H9 (cell line): ENCODE data around the gene LIPC. TPM values are rescaled to one million over a fixed set of nuclear protein-coding genes. Genes with fewer than 3 reads are reported as not detected.

Experiments used
- DNase-seq: peaks from one replicate; pipeline ENCODE4 v3.0.0-alpha.2; 2017
- H2AFZ ChIP-seq: one replicate; pipeline ENCODE4 v1.6.1; 2013; ENCODE audit warnings: mild to moderate bottlenecking, low read length, control low read depth, moderate library complexity
- H2AK5ac ChIP-seq: 2 replicates; pipeline ENCODE4 v1.6.1; 2013; ENCODE audit warnings: low read length, control low read depth, mixed read lengths; ENCODE audit not compliant: insufficient read length
- H2BK120ac ChIP-seq: one replicate; pipeline ENCODE4 v1.6.1; 2013; ENCODE audit warnings: low read depth, mild to moderate bottlenecking, low read length, control low read depth, inconsistent platforms; ENCODE audit not compliant: poor library complexity, severe bottlenecking
- H2BK12ac ChIP-seq: 2 replicates; pipeline ENCODE4 v1.6.1; 2013; ENCODE audit warnings: low read length, control low read depth, mixed read lengths, low read depth; ENCODE audit not compliant: insufficient read length
- H2BK15ac ChIP-seq: 2 replicates; pipeline ENCODE4 v1.6.1; 2013; ENCODE audit warnings: low read depth, low read length, control low read depth
- H2BK20ac ChIP-seq: one replicate; pipeline ENCODE4 v1.6.1; 2013; ENCODE audit warnings: low read depth, mild to moderate bottlenecking, low read length, control low read depth, inconsistent platforms; ENCODE audit not compliant: poor library complexity, severe bottlenecking
- H2BK5ac ChIP-seq: 2 replicates; pipeline ENCODE4 v1.6.1; 2013; ENCODE audit warnings: low read length, control low read depth, mixed read lengths; ENCODE audit not compliant: insufficient read length
- H3K14ac ChIP-seq: 2 replicates; pipeline ENCODE4 v1.6.1; 2013; ENCODE audit warnings: low read length, control low read depth; ENCODE audit not compliant: insufficient read depth
- H3K18ac ChIP-seq: 2 replicates; pipeline ENCODE4 v1.6.1; 2013; ENCODE audit warnings: low read depth, mild to moderate bottlenecking, mixed read lengths, low read length, control low read depth; ENCODE audit not compliant: insufficient read length
- H3K23ac ChIP-seq: 2 replicates; pipeline ENCODE4 v1.6.1; 2013; ENCODE audit warnings: low read length, control low read depth, mixed read lengths, low read depth; ENCODE audit not compliant: insufficient read length
- H3K23me2 ChIP-seq: 2 replicates; pipeline ENCODE4 v1.6.1; 2013; ENCODE audit warnings: low read depth, mild to moderate bottlenecking, mixed read lengths, low read length, control low read depth; ENCODE audit not compliant: insufficient read length, poor library complexity, severe bottlenecking
- H3K27ac ChIP-seq: 2 replicates; pipeline ENCODE4 v1.5.1; 2013; ENCODE audit warnings: low read length, control low read depth, mixed read lengths, low read depth; ENCODE audit not compliant: insufficient read length
- H3K27me3 ChIP-seq: 2 replicates; pipeline ENCODE4 v1.6.1; 2013; ENCODE audit warnings: low read length, control low read depth, inconsistent platforms; ENCODE audit not compliant: insufficient read depth
- H3K4ac ChIP-seq: 2 replicates; pipeline ENCODE4 v1.6.1; 2013; ENCODE audit warnings: low read depth, mild to moderate bottlenecking, control low read depth, inconsistent platforms, low read length, moderate library complexity
- H3K4me1 ChIP-seq: 2 replicates; pipeline ENCODE4 v1.6.1; 2013; ENCODE audit warnings: low read length, control low read depth, inconsistent platforms; ENCODE audit not compliant: insufficient read depth
- H3K4me2 ChIP-seq: 2 replicates; pipeline ENCODE4 v1.6.1; 2013; ENCODE audit warnings: low read length, control low read depth, mixed read lengths; ENCODE audit not compliant: insufficient read length, insufficient read depth
- H3K56ac ChIP-seq: 2 replicates; pipeline ENCODE4 v1.6.1; 2013; ENCODE audit warnings: low read depth, mild to moderate bottlenecking, mixed read lengths, low read length, control low read depth; ENCODE audit not compliant: insufficient read length
- H3K79me1 ChIP-seq: 2 replicates; pipeline ENCODE4 v1.6.1; 2013; ENCODE audit warnings: low read depth, mild to moderate bottlenecking, moderate library complexity, low read length, control low read depth, inconsistent platforms; ENCODE audit not compliant: insufficient read depth, poor library complexity, severe bottlenecking
- H3K79me2 ChIP-seq: 2 replicates; pipeline ENCODE4 v1.6.1; 2013; ENCODE audit warnings: low read length, control low read depth, inconsistent platforms; ENCODE audit not compliant: insufficient read depth
- H3K9ac ChIP-seq: 2 replicates; pipeline ENCODE4 v1.6.1; 2013; ENCODE audit warnings: low read length, control low read depth, mixed read lengths; ENCODE audit not compliant: insufficient read length; ENCODE audit errors: extremely low read depth
- H3K9me3 ChIP-seq: one replicate; pipeline ENCODE4 v1.6.1; 2013; ENCODE audit warnings: low read depth, low read length, inconsistent platforms; ENCODE audit not compliant: control insufficient read depth
- H3T11ph ChIP-seq: one replicate; pipeline ENCODE4 v1.6.1; 2013; ENCODE audit warnings: mild to moderate bottlenecking, low read length, control low read depth, inconsistent platforms
- H4K20me1 ChIP-seq: one replicate; pipeline ENCODE4 v1.6.1; 2013; ENCODE audit not compliant: control insufficient read depth, insufficient read length, insufficient read depth
- H4K5ac ChIP-seq: 2 replicates; pipeline ENCODE4 v1.6.1; 2013; ENCODE audit warnings: low read depth, mild to moderate bottlenecking, mixed read lengths, low read length, control low read depth; ENCODE audit not compliant: insufficient read length
- H4K8ac ChIP-seq: replicated peaks from 2 replicates; pipeline ENCODE4 v1.6.1; 2013; ENCODE audit warnings: low read length, control low read depth, mixed read lengths, low read depth; ENCODE audit not compliant: insufficient read length
- H4K91ac ChIP-seq: 2 replicates; pipeline ENCODE4 v1.6.1; 2013; ENCODE audit warnings: low read depth, mild to moderate bottlenecking, moderate library complexity, mixed read lengths, low read length, control low read depth; ENCODE audit not compliant: insufficient read length
- H3K27ac Mint-ChIP-seq, 3 experiments: 2 replicates in 2 of 3; 3 replicates in 1 of 3; pipeline ENCODE4 v1.8.0; 2020 to 2021; ENCODE audit warnings: mixed read lengths in 3 of 3, mild to moderate bottlenecking in 1 of 3, moderate library complexity in 1 of 3
- H3K27me3 Mint-ChIP-seq: 2 replicates; pipeline ENCODE4 v1.8.0; 2021; ENCODE audit warnings: low read depth, mild to moderate bottlenecking, moderate library complexity, mixed read lengths
- H3K36me3 Mint-ChIP-seq, 3 experiments: 2 replicates in 2 of 3; 3 replicates in 1 of 3; pipeline ENCODE4 v1.8.0; 2020 to 2021; ENCODE audit warnings: low read depth in 3 of 3, mixed read lengths in 3 of 3; ENCODE audit not compliant: insufficient read depth in 1 of 3
- H3K4me1 Mint-ChIP-seq, 2 experiments: 2 replicates each; pipeline ENCODE4 v1.8.0; 2020; ENCODE audit warnings: mixed read lengths in 2 of 2
- H3K4me3 Mint-ChIP-seq, 2 experiments: 2 replicates in 1 of 2; 3 replicates in 1 of 2; pipeline ENCODE4 v1.8.0; 2020 to 2021; ENCODE audit warnings: mild to moderate bottlenecking in 2 of 2, mixed read lengths in 2 of 2, moderate library complexity in 1 of 2
- H3K9me3 Mint-ChIP-seq, 2 experiments: 2 replicates in 1 of 2; 3 replicates in 1 of 2; pipeline ENCODE4 v1.8.0; 2020; ENCODE audit warnings: mild to moderate bottlenecking in 2 of 2, mixed read lengths in 2 of 2, moderate library complexity in 1 of 2
- CTCF ChIP-seq: fragments of 200-600 bp; sonication (generic); conservative IDR thresholded peaks from 3 replicates; pipeline ENCODE4 v1.8.0; 2021; ENCODE audit warnings: antibody characterized with exemption, mild to moderate bottlenecking
- WGBS: extraction: QIAGEN DNeasy Blood & Tissue Kit; methylation state at CpG from one replicate; pipeline ENCODE4 v1.1.7; 2013; ENCODE audit warnings: missing lambda C conversion rate, low lambda C conversion rate, mixed read lengths; ENCODE audit not compliant: insufficient read length; ENCODE audit errors: extremely low coverage; 5-methylcytosine and 5-hydroxymethylcytosine counted together
- total RNA-seq: library from RNA; stranded (reverse); gene quantifications from 2 replicates; pipeline ENCODE4 v1.2.1, GENCODE V29; 2021

LIPC gene
- total RNA-seq, 1 experiment from 2014 or later, result not detected

DNA sequence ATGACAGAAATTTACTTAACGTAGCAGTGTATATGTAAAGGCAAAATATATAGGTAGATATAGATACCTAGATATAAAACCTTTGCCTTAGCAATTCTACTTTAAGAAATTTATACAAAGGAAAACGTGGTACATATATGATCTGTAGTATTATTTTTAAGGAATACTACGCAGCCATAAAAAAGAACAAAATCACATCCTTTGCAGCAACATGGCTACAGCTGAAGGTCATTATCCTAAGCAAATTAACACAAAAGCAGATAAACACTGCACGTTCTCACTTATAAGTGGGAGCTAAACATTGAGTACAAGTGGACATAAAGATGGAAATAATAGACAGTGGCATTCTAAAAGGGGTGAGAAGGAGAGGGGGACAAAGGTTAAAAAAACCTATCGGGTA lies 14.8 kb upstream of the LIPC start:
- H2BK15ac ChIP-seq, result no peak overlapping the region
- H3K14ac ChIP-seq, result no peak overlapping the region
- no peaks in the 10 kb centered on the region for H3K9me3 ChIP-seq
- H3K27me3 ChIP-seq, result no peaks in the 10 kb centered on the region
- H4K5ac ChIP-seq, result no peak overlapping the region
- Mint-ChIP-seq H3K4me1 (no peaks in the 10 kb centered on the region), H3K36me3 (peaks cover 0 to 11% (median 0%) of the 10 kb centered on the region in 3 experiments; a peak in 2 of 7 replicates), H3K27me3 (no peaks in the 10 kb centered on the region), H3K4me3 (no peak overlapping the region), H3K9me3 (peaks cover 4 to 7% of the 10 kb centered on the region in 2 experiments; a peak in 4 of 5 replicates), H3K27ac (no peak overlapping the region)
- H3K27ac ChIP-seq, result no peak overlapping the region
- H3K23ac ChIP-seq, result no peak overlapping the region
- TF ChIP-seq CTCF, result no peak
- H3K56ac ChIP-seq, result no peak overlapping the region
- H3K9ac ChIP-seq, result no peak overlapping the region
- H3K4me1 ChIP-seq, result no peaks in the 10 kb centered on the region
- H4K8ac ChIP-seq, result no peak overlapping the region
- H2BK12ac ChIP-seq, result no peak overlapping the region
- no peak overlapping the region for H2BK20ac ChIP-seq
- no peak overlapping the region for H3K18ac ChIP-seq
- no CpG with 5 or more reads among the region's 5 CpGs for WGBS
- no peaks in the 10 kb centered on the region for H3K79me2 ChIP-seq
- no peak overlapping the region for H2AK5ac ChIP-seq
- no peaks in the 10 kb centered on the region for H3K79me1 ChIP-seq
- H4K20me1 ChIP-seq, result no peaks in the 10 kb centered on the region
- H2BK5ac ChIP-seq, result no peak overlapping the region
- no peak overlapping the region for H3K4me2 ChIP-seq
- H3K4ac ChIP-seq, result no peak overlapping the region
- no peak for DNase-seq
- H2BK120ac ChIP-seq, result no peak overlapping the region
- H3K23me2 ChIP-seq, result no peaks in the 10 kb centered on the region
- no peak overlapping the region for H4K91ac ChIP-seq
- H2AFZ ChIP-seq, result no peak overlapping the region
- no peak overlapping the region for H3T11ph ChIP-seq
